Glutamatergic neuron (in vitro differentiated cells): ENCODE data around the gene MAPKBP1. TPM values are rescaled to one million over a fixed set of nuclear protein-coding genes. Genes with fewer than 3 reads are reported as not detected.

ENCODE experiments used
- DNase-seq: peaks from one replicate; pipeline ENCODE4 v3.0.0; 2022
- H3K27ac Mint-ChIP-seq: one replicate; pipeline ENCODE4 v1.8.0; 2020; ENCODE audit warnings: mild to moderate bottlenecking, mixed read lengths, inconsistent platforms; ENCODE audit not compliant: unreplicated experiment
- H3K27me3 Mint-ChIP-seq: one replicate; pipeline ENCODE4 v1.8.0; 2020; ENCODE audit warnings: mild to moderate bottlenecking, moderate library complexity, mixed read lengths, inconsistent platforms; ENCODE audit not compliant: unreplicated experiment
- H3K36me3 Mint-ChIP-seq: one replicate; pipeline ENCODE4 v1.8.0; 2020; ENCODE audit warnings: mild to moderate bottlenecking, mixed read lengths, inconsistent platforms; ENCODE audit not compliant: unreplicated experiment
- H3K4me1 Mint-ChIP-seq: one replicate; pipeline ENCODE4 v1.8.0; 2020; ENCODE audit warnings: mild to moderate bottlenecking, low read depth, mixed read lengths, inconsistent platforms; ENCODE audit not compliant: unreplicated experiment
- H3K4me3 Mint-ChIP-seq: one replicate; pipeline ENCODE4 v1.8.0; 2020; ENCODE audit warnings: mild to moderate bottlenecking, mixed read lengths, inconsistent platforms; ENCODE audit not compliant: unreplicated experiment
- H3K9me3 Mint-ChIP-seq: one replicate; pipeline ENCODE4 v1.8.0; 2020; ENCODE audit warnings: mild to moderate bottlenecking, moderate library complexity, mixed read lengths, inconsistent platforms; ENCODE audit not compliant: unreplicated experiment
- total RNA-seq: library from RNA; stranded (reverse); fragmentation: NEBNext Ultra II Directional; extraction: Animal tissue kit (Norgen Biotek cat#: 25700); gene quantifications from one replicate; pipeline ENCODE4 v1.2.1, GENCODE V29; 2021; ENCODE audit not compliant: unreplicated experiment
- TF ChIP-seq, protein P1 (sequence below): fragments of 200-600 bp; sonication (generic); IDR thresholded peaks from one replicate; pipeline ENCODE4 v1.5.0; 2021; ENCODE audit not compliant: partially characterized antibody, unreplicated experiment

The MAPKBP1 gene
- total RNA-seq, 1 donor from 2014 or later = 45.7 TPM

DNA sequence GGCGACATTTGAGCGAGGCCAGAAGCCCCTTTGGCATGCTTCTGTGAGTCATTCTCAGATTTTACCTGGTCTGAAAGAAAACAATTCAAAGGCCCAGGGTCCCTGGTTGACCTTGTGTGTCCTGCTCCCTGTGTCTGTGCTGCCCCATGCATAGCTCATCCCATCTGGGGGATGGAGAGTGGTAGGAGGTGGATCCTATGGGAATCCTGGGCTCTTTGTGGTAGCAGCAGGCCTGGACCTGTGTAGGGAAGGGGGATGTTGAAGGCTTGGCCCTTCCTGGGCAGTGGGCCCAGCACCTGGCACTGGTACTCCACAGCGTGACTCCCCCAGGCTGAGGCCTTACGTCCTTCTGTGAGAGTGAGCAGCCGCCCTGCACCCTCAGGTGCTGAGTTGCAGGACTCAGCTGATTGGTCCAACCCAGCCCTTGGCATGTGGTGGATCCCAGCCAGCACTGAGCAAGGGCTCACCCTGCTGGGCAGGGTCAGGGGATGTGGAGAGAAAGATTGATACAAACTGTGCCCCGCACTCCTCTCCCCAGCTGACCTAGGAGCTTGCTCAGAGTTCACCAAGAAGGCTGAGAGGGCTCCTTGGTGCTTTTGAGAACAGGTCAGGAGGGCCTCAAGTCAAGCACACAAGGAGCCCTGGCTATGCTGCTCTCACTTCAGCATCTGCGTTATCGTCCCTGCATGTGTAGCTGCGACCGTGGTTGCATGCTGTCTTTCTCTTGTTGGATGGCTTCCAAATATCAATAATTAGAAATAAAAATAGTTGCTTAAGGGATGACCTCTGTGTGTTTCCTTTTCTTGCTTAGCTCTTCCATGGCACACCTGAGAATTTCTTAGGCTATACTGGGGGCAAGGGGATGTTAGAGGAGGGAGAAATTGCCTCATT, 32.3 kb downstream of the MAPKBP1 start:
- H3K27ac Mint-ChIP-seq = no peak overlapping the region
- peaks cover 2% of the 10 kb centered on the region for H3K9me3 Mint-ChIP-seq
- H3K4me3 Mint-ChIP-seq = no peak overlapping the region
- H3K4me1 Mint-ChIP-seq = peaks cover 2% of the 10 kb centered on the region
- DNase-seq = no peak
- H3K36me3 Mint-ChIP-seq = no peaks in the 10 kb centered on the region
- TF ChIP-seq, protein P1, sequence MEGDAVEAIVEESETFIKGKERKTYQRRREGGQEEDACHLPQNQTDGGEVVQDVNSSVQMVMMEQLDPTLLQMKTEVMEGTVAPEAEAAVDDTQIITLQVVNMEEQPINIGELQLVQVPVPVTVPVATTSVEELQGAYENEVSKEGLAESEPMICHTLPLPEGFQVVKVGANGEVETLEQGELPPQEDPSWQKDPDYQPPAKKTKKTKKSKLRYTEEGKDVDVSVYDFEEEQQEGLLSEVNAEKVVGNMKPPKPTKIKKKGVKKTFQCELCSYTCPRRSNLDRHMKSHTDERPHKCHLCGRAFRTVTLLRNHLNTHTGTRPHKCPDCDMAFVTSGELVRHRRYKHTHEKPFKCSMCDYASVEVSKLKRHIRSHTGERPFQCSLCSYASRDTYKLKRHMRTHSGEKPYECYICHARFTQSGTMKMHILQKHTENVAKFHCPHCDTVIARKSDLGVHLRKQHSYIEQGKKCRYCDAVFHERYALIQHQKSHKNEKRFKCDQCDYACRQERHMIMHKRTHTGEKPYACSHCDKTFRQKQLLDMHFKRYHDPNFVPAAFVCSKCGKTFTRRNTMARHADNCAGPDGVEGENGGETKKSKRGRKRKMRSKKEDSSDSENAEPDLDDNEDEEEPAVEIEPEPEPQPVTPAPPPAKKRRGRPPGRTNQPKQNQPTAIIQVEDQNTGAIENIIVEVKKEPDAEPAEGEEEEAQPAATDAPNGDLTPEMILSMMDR = no peak
- peaks cover 2% of the 10 kb centered on the region for H3K27me3 Mint-ChIP-seq

DNA sequence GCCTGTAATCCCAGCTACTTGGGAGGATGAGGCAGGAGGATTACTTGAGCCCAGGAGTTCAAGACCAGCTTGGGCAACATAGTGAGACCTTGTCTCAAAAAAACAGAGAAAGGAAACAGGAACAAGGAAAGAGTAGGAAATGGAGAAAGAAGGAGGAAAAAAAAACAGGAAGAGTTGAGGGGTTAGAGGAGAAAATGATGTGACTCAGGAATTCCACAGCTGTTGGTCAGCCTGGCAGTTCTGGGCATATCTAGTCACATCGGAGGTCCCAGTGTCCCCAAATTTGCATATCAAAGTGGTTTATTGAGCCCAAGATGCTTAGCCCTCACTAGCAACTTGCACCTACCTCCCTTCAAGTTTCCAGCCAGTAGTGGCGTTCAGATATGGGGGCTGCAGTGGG, 34.8 kb downstream of the MAPKBP1 start:
- no peak overlapping the region for H3K4me3 Mint-ChIP-seq
- no peak overlapping the region for H3K27ac Mint-ChIP-seq
- TF ChIP-seq, protein P1 = no peak
- H3K9me3 Mint-ChIP-seq = peaks cover 2% of the 10 kb centered on the region
- peaks cover 2% of the 10 kb centered on the region for H3K4me1 Mint-ChIP-seq
- peaks cover 2% of the 10 kb centered on the region for H3K27me3 Mint-ChIP-seq
- H3K36me3 Mint-ChIP-seq = no peaks in the 10 kb centered on the region
- DNase-seq = no peak

DNA sequence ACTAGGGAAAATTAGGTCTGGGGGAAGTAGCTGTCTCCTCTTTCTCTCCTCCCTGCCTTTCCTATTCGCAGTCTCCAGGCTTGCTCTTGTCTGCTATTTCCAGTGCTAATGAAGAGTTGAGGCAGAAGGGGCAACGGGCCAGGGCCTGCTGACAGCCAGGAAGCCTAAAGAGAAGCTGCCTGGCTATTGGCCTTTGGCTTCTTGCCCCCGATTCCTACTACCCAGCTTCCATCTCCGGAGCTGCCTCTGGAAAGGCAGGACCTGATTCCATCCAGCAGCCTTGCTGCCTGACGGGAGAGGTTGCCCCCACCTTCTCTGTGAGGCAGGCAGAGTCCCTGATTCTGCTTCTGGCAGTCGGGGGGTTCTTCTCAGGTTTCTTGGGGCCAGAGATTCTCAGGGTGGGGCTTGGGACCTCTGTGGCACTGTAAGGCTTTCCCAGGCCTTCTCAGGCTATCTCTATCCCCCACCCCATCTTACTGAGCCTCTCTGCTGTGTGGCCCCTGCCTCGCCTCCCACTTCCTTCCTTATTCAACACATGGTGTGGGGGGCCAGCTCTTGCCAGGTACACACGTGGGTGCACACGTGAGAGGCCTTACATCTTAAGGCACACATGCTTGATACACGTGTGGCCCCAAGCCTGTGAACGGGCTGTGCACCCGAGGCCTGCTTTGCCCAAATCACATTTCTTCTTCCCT, 35.4 kb downstream of the MAPKBP1 start:
- H3K27ac Mint-ChIP-seq = no peak overlapping the region

DNA sequence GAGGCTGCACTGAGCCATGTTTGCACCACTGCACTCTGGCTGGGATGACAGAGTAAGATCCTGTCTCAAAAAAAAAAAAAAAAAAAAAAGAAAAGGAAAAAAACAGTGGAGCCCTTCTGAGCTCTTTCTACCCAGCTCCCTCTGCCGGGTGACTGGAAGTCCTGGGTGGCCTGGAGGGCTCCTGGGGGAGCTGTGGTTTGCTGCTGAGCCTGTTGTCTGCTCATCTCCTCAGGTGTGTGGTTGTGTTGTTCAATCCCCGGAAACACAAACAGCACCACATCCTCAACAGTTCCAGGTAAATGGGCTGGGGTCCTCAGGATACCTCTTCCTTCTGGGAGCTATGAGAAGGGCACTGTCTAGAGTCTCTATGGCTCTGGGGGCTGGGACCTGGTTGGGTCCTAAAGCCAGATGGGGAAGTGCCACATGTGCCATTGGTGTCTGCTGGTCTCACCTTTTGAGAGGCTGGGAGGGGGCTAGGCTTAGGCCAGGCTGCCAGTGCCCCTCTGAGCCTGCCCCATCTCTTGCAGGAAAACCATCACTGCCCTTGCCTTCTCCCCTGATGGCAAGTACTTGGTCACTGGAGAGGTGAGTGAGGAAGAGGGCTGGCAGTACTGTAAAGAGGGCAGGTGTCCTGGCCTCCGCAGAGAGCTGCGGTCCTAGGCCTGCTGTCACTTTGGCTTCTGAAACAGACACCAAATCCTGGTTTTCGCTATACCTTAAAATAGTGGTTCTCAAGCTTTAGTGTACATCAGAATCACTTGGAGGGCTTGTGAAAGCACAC, 36.6 kb downstream of the MAPKBP1 start:
- H3K4me3 Mint-ChIP-seq = no peak overlapping the region
- peaks cover 2% of the 10 kb centered on the region for H3K27me3 Mint-ChIP-seq
- peaks cover 2% of the 10 kb centered on the region for H3K9me3 Mint-ChIP-seq
- peaks cover 2% of the 10 kb centered on the region for H3K4me1 Mint-ChIP-seq
- no peak for DNase-seq
- TF ChIP-seq, protein P1 = no peak
- H3K36me3 Mint-ChIP-seq = no peaks in the 10 kb centered on the region
- no peak overlapping the region for H3K27ac Mint-ChIP-seq

More for the DNA sequence above, 35.4 kb downstream of the MAPKBP1 start:
- H3K9me3 Mint-ChIP-seq = peaks cover 2% of the 10 kb centered on the region
- no peaks in the 10 kb centered on the region for H3K36me3 Mint-ChIP-seq
- DNase-seq = no peak
- H3K27me3 Mint-ChIP-seq = peaks cover 2% of the 10 kb centered on the region
- peaks cover 2% of the 10 kb centered on the region for H3K4me1 Mint-ChIP-seq
- TF ChIP-seq, protein P1 = no peak
- H3K4me3 Mint-ChIP-seq = no peak overlapping the region
